ENCODE data around the gene KAZN. TPM values are rescaled to one million over a fixed set of nuclear protein-coding genes. Genes with fewer than 3 reads are reported as not detected.

The KAZN gene
- total and polyA plus RNA-seq, 3 donors from 2014 or later: 12.1 to 14.6 (median 13.8) TPM

GRCh38 chr1:14849038-14849437 lies 250.6 kb downstream of the KAZN start:
- intact Hi-C loops (cut with DNase I; ENCODE audit: low total_unique reads): no loop called here
- WGBS, 2 donors: 88 to 92% methylated on average over 8 of the region's 8 CpGs
- Histone ChIP-seq H3K36me3 (ENCODE audit: low read depth, missing control alignments) (no peaks in the 10 kb centered on the region), H3K4me3 (no peak overlapping the region), H3K27ac (no peak overlapping the region), H3K9me3 (no peaks in the 10 kb centered on the region), H3K4me1 (no peaks in the 10 kb centered on the region), H3K27me3 (no peaks in the 10 kb centered on the region)
- DNase-seq: no peak
- TF ChIP-seq CTCF (IDR thresholded peaks at IDR 0.05) (no peak), POLR2A (IDR thresholded peaks at IDR 0.05) (no peak)

- intact Hi-C loops (cut with DNase I; ENCODE audit: low total_unique reads): no loop called here
- TF ChIP-seq CTCF (IDR thresholded peaks at IDR 0.05): no peak
- TF ChIP-seq POLR2A (IDR thresholded peaks at IDR 0.05): no peak
- Histone ChIP-seq H3K4me3 (no peak overlapping the region), H3K27me3 (no peaks in the 10 kb centered on the region), H3K9me3 (no peaks in the 10 kb centered on the region), H3K4me1 (no peaks in the 10 kb centered on the region), H3K27ac (no peak overlapping the region), H3K36me3 (ENCODE audit: low read depth, missing control alignments) (no peaks in the 10 kb centered on the region)
- no peak for DNase-seq
- WGBS, 2 donors: 84 to 94% methylated on average over 3 to 5 of the region's 5 CpGs
Measured at GRCh38 chr1:14850563-14850962, 252.1 kb downstream of the KAZN start.

GRCh38 chr1:14851760-14852159 lies 253.3 kb downstream of the KAZN start:
- TF ChIP-seq CTCF (IDR thresholded peaks at IDR 0.05) (no peak), POLR2A (IDR thresholded peaks at IDR 0.05) (no peak)
- no peak for DNase-seq
- Histone ChIP-seq H3K4me1 (no peaks in the 10 kb centered on the region), H3K4me3 (no peak overlapping the region), H3K27ac (no peak overlapping the region), H3K36me3 (ENCODE audit: low read depth, missing control alignments) (no peaks in the 10 kb centered on the region), H3K9me3 (no peaks in the 10 kb centered on the region), H3K27me3 (no peaks in the 10 kb centered on the region)
- WGBS, 2 donors: 95 to 96% methylated on average over 4 to 9 of the region's 9 CpGs
- intact Hi-C loops (cut with DNase I; ENCODE audit: low total_unique reads): no loop called here

GRCh38 chr1:14852291-14852690 lies 253.8 kb downstream of the KAZN start:
- TF ChIP-seq POLR2A (IDR thresholded peaks at IDR 0.05) (no peak), CTCF (IDR thresholded peaks at IDR 0.05) (no peak)
- WGBS, 2 donors: 82 to 88% methylated on average over 8 to 9 of the region's 9 CpGs
- intact Hi-C loops (cut with DNase I; ENCODE audit: low total_unique reads): no loop called here

GRCh38 chr1:14853518-14853917 lies 255.0 kb downstream of the KAZN start:
- no peaks in the 10 kb centered on the region for H3K4me1 ChIP-seq
- H3K27me3 ChIP-seq: no peaks in the 10 kb centered on the region
- H3K36me3 ChIP-seq (ENCODE audit: low read depth, missing control alignments): no peaks in the 10 kb centered on the region
- intact Hi-C loops (cut with DNase I; ENCODE audit: low total_unique reads): no loop called here
- no peak overlapping the region for H3K27ac ChIP-seq
- TF ChIP-seq POLR2A (IDR thresholded peaks at IDR 0.05): no peak
- DNase-seq: no peak
- H3K4me3 ChIP-seq: no peak overlapping the region
- 67 to 82% methylated on average over 5 of the region's 5 CpGs for WGBS, 2 donors
- H3K9me3 ChIP-seq: no peaks in the 10 kb centered on the region

More at GRCh38 chr1:14852291-14852690, 253.8 kb downstream of the KAZN start:
- Histone ChIP-seq H3K27me3 (no peaks in the 10 kb centered on the region), H3K4me3 (no peak overlapping the region), H3K36me3 (ENCODE audit: low read depth, missing control alignments) (no peaks in the 10 kb centered on the region), H3K27ac (no peak overlapping the region), H3K9me3 (no peaks in the 10 kb centered on the region), H3K4me1 (no peaks in the 10 kb centered on the region)
- no peak for DNase-seq

All from testis (tissue), 3 donors.